K562 (cell line): ENCODE data around the gene STK11. TPM values are rescaled to one million over a fixed set of nuclear protein-coding genes. Genes with fewer than 3 reads are reported as not detected.

ENCODE experiments used
- CBFB ChIP-seq: sonication (generic); formaldehyde crosslinking; IDR thresholded peaks from 2 replicates; pipeline ENCODE4 v1.4.0; 2020; ENCODE audit warnings: mild to moderate bottlenecking, missing genetic modification reagents
- FOXK1 ChIP-seq: sonication (generic); formaldehyde crosslinking; IDR thresholded peaks from 2 replicates; pipeline ENCODE4 v1.8.0; 2022; ENCODE audit warnings: missing genetic modification reagents, mild to moderate bottlenecking, borderline replicate concordance
- HMG20A ChIP-seq: fragments of 450-650 bp; formaldehyde crosslinking; conservative IDR thresholded peaks from 2 replicates; pipeline ENCODE4 v1.4.0; 2020; ENCODE audit warnings: mild to moderate bottlenecking, mixed read lengths
- ILF3 ChIP-seq: fragments of 450-650 bp; IDR thresholded peaks from 2 replicates; pipeline ENCODE4 v1.6.1; 2018; ENCODE audit warnings: antibody characterized with exemption, mild to moderate bottlenecking, moderate library complexity, borderline replicate concordance
- PHB2 ChIP-seq: fragments of 450-650 bp; IDR thresholded peaks from 2 replicates; pipeline ENCODE4 v1.6.1; 2017; ENCODE audit warnings: low read depth
- RAD51 ChIP-seq: fragments of 450-650 bp; IDR thresholded peaks from 2 replicates; pipeline ENCODE4 v1.7.1; 2016; ENCODE audit warnings: low read depth, mild to moderate bottlenecking, borderline replicate concordance
- RB1 ChIP-seq: fragments of 450-650 bp; IDR thresholded peaks from 2 replicates; pipeline ENCODE4 v1.6.1; 2017; ENCODE audit warnings: low read depth, mild to moderate bottlenecking
- RBBP5 ChIP-seq: fragments of 200-600 bp; sonication (generic); IDR thresholded peaks from 2 replicates; pipeline ENCODE4 v1.6.1; 2012; ENCODE audit warnings: borderline replicate concordance, mild to moderate bottlenecking, low read length, control low read depth, inconsistent platforms; ENCODE audit not compliant: insufficient read depth, poor library complexity, severe bottlenecking
- SIRT6 ChIP-seq: IDR thresholded peaks from one replicate; pipeline ENCODE4 v1.6.1; 2012; ENCODE audit warnings: low read depth, mild to moderate bottlenecking, control low read depth, inconsistent platforms, low read length, moderate library complexity
- SNIP1 ChIP-seq: fragments of 450-650 bp; IDR thresholded peaks from 2 replicates; pipeline ENCODE4 v1.7.1; 2017; ENCODE audit warnings: low read depth, mild to moderate bottlenecking
- SREBF1 ChIP-seq: fragments of 150-350 bp; IDR thresholded peaks from 2 replicates; pipeline ENCODE4 v1.6.1; 2014; ENCODE audit warnings: antibody characterized with exemption, low read depth, low read length, borderline replicate concordance
- SRSF7 ChIP-seq: fragments of 200-400 bp; formaldehyde crosslinking; optimal IDR thresholded peaks from 2 replicates; pipeline ENCODE3; 2017; ENCODE audit warnings: mild to moderate bottlenecking, low read depth, low read length
- YY1 ChIP-seq, 3 experiments: IDR thresholded peaks; 2 replicates each; pipeline ENCODE4 v1.6.1; 2011; ENCODE audit warnings: low read length in 2 of 3, mild to moderate bottlenecking in 2 of 3, moderate library complexity in 2 of 3, borderline replicate concordance in 1 of 3, control low read depth in 1 of 3, low read depth in 1 of 3; ENCODE audit not compliant: insufficient read depth in 3 of 3, insufficient replicate concordance in 2 of 3, control insufficient read depth in 1 of 3, insufficient read length in 1 of 3; ENCODE audit errors: extremely low read depth in 1 of 3
- ZBTB7A ChIP-seq: IDR thresholded peaks from 2 replicates; pipeline ENCODE4 v1.6.1; 2011; ENCODE audit warnings: low read depth, mild to moderate bottlenecking, low read length, moderate library complexity, borderline replicate concordance; ENCODE audit not compliant: control insufficient read depth
- ZFP36 ChIP-seq: fragments of 150-350 bp; IDR thresholded peaks from 2 replicates; pipeline ENCODE4 v1.6.1; 2018; ENCODE audit warnings: low read length, low read depth; ENCODE audit not compliant: partially characterized antibody
- ZFX ChIP-seq: sonication (generic); formaldehyde crosslinking; IDR thresholded peaks from 2 replicates; pipeline ENCODE4 v1.8.0; 2022; ENCODE audit warnings: mild to moderate bottlenecking, missing genetic modification reagents, moderate library complexity
- ZNF12 ChIP-seq: sonication (generic); formaldehyde crosslinking; IDR thresholded peaks from 2 replicates; pipeline ENCODE4 v1.4.0; 2020; ENCODE audit warnings: mild to moderate bottlenecking, missing genetic modification reagents
- ZNF668 ChIP-seq: fragments of 250-450 bp; sonication (Bioruptor Pico); IDR thresholded peaks from 2 replicates; pipeline ENCODE4 v1.8.0; 2022; ENCODE audit warnings: mild to moderate bottlenecking, inconsistent platforms
- ZSCAN29 ChIP-seq: fragments of 450-650 bp; IDR thresholded peaks from 2 replicates; pipeline ENCODE4 v1.6.1; 2017
- polyA plus RNA-seq, 8 experiments: library from polyadenylated mRNA; depleted of rRNA in 4 of 8; stranded (reverse) in 5 of 8; unstranded in 3 of 8; fragments of >200 nt; fragmentation: Nextera tagmentation in 2 of 8; fragmentation: Illumina TruSeq in 1 of 8; extraction: Ambion mirVana in 2 of 8; extraction: Trizol in 1 of 8; gene quantifications; 2 replicates each; pipeline versions ENCODE4 v1.2.1 to v1.2.3, GENCODE V29; 2011 to 2014; ENCODE audit warnings: inconsistent platforms in 1 of 8, missing spikeins in 1 of 8
- total RNA-seq, 7 experiments: library from RNA; depleted of rRNA in 6 of 7; stranded (reverse); fragments of >200 nt in 6 of 7; fragmentation: Illumina TruSeq in 2 of 7; extraction: Trizol in 2 of 7; gene quantifications; 2 replicates each; pipeline versions ENCODE4 v1.2.1 to v1.2.3, GENCODE V29; 2011 to 2021; ENCODE audit warnings: low replicate concordance in 1 of 7
- TF ChIP-seq, protein P1 (sequence below): fragments of 250-450 bp; sonication (Bioruptor Pico); IDR thresholded peaks from 2 replicates; pipeline ENCODE4 v1.8.0; 2022; ENCODE audit warnings: inconsistent platforms, mild to moderate bottlenecking, moderate library complexity, borderline replicate concordance
- TF ChIP-seq, protein P2 (sequence below): fragments of 450-650 bp; IDR thresholded peaks from 2 replicates; pipeline ENCODE4 v1.6.1; 2018; ENCODE audit not compliant: partially characterized antibody
- TF ChIP-seq, protein P3 (sequence below): sonication (generic); formaldehyde crosslinking; IDR thresholded peaks from 2 replicates; pipeline ENCODE4 v1.8.1; 2022; ENCODE audit warnings: missing genetic modification reagents

The STK11 gene
- total and polyA plus RNA-seq, 9 of the 15 experiments (the other 6 are each of a cell fraction or from before 2014, with no cell fraction given) = 0.15 to 96.5 (median 31.7) TPM

DNA sequence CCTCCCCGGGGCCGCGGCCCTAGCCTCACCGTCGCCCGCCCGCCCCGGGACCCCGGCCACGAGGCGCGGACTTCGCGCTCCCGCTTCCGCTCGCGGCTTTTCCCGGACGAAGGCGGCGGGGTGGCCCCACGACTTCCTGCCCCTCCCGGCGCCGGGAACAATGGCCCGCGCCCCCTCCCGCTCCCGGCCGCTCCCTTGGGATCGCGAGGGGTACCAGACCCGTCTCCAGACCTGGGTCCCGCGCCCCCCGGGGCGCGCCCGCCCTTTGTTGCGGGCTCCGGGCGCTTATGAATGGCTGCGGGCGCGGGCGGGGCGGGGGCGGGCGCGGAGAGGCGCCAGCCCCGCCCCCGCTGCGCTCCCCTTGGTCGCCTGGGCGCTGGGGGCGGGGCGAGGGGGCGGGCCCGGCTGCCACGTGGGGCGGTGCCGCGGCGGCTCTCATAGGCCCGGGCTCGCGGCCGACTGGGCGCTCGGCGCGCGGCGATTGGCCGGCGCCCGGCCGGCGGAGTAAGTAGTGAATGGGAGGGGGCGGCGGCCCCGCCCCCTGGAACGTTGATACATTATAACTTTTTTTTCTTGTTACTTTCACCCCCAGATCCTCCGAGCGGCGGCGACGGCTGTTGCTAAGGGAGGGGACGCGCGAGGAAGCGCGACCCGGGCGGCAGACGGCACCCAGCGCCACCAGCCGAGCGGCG is 43.9 kb downstream of the STK11 start (continued):
- TF ChIP-seq RB1 (no peak; the same call in 1 of the 2 replicates), ZSCAN29 (no peak), HMG20A (CRISPR knock-in tag) (no peak), ZNF12 (CRISPR knock-in tag) (no peak), SIRT6 (no peak), SRSF7 (no peak), SNIP1 (no peak), RAD51 (no peak), ZBTB7A (peak; percentile 92), ZNF668 (no peak), ZFX (CRISPR knock-in tag) (no peak), CBFB (CRISPR knock-in tag) (no peak), ZFP36 (no peak), SREBF1 (no peak), ILF3 (no peak; the same call in 1 of the 2 replicates), RBBP5 (no peak), PHB2 (no peak), YY1 (IDR thresholded peaks at IDR 0.05; ENCODE audit: borderline replicate concordance in 1 of 3, control insufficient read depth in 1 of 3, extremely low read depth in 1 of 3, insufficient read depth in 3 of 3, insufficient read length in 1 of 3, insufficient replicate concordance in 2 of 3, low read depth in 1 of 3, low read length in 2 of 3) (peak in 2 of 3 experiments; percentile 71 to 82), FOXK1 (CRISPR knock-in tag) (no peak)
- TF ChIP-seq, protein P1, sequence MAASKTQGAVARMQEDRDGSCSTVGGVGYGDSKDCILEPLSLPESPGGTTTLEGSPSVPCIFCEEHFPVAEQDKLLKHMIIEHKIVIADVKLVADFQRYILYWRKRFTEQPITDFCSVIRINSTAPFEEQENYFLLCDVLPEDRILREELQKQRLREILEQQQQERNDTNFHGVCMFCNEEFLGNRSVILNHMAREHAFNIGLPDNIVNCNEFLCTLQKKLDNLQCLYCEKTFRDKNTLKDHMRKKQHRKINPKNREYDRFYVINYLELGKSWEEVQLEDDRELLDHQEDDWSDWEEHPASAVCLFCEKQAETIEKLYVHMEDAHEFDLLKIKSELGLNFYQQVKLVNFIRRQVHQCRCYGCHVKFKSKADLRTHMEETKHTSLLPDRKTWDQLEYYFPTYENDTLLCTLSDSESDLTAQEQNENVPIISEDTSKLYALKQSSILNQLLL (CRISPR knock-in tag) = no peak
- TF ChIP-seq, protein P2, sequence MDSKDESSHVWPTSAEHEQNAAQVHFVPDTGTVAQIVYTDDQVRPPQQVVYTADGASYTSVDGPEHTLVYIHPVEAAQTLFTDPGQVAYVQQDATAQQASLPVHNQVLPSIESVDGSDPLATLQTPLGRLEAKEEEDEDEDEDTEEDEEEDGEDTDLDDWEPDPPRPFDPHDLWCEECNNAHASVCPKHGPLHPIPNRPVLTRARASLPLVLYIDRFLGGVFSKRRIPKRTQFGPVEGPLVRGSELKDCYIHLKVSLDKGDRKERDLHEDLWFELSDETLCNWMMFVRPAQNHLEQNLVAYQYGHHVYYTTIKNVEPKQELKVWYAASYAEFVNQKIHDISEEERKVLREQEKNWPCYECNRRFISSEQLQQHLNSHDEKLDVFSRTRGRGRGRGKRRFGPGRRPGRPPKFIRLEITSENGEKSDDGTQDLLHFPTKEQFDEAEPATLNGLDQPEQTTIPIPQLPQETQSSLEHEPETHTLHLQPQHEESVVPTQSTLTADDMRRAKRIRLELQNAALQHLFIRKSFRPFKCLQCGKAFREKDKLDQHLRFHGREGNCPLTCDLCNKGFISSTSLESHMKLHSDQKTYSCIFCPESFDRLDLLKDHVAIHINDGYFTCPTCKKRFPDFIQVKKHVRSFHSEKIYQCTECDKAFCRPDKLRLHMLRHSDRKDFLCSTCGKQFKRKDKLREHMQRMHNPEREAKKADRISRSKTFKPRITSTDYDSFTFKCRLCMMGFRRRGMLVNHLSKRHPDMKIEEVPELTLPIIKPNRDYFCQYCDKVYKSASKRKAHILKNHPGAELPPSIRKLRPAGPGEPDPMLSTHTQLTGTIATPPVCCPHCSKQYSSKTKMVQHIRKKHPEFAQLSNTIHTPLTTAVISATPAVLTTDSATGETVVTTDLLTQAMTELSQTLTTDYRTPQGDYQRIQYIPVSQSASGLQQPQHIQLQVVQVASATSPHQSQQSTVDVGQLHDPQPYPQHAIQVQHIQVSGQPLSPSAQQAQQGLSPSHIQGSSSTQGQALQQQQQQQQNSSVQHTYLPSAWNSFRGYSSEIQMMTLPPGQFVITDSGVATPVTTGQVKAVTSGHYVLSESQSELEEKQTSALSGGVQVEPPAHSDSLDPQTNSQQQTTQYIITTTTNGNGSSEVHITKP = no peak
- TF ChIP-seq, protein P3, sequence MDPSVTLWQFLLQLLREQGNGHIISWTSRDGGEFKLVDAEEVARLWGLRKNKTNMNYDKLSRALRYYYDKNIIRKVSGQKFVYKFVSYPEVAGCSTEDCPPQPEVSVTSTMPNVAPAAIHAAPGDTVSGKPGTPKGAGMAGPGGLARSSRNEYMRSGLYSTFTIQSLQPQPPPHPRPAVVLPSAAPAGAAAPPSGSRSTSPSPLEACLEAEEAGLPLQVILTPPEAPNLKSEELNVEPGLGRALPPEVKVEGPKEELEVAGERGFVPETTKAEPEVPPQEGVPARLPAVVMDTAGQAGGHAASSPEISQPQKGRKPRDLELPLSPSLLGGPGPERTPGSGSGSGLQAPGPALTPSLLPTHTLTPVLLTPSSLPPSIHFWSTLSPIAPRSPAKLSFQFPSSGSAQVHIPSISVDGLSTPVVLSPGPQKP (CRISPR knock-in tag) = no peak
